Measurements from ENCODE around the gene EMILIN2. TPM values are rescaled to one million over a fixed set of nuclear protein-coding genes. Genes with fewer than 3 reads are reported as not detected.

The EMILIN2 gene
- total RNA-seq, 1 experiment from 2014 or later = 0.07 TPM

DNA sequence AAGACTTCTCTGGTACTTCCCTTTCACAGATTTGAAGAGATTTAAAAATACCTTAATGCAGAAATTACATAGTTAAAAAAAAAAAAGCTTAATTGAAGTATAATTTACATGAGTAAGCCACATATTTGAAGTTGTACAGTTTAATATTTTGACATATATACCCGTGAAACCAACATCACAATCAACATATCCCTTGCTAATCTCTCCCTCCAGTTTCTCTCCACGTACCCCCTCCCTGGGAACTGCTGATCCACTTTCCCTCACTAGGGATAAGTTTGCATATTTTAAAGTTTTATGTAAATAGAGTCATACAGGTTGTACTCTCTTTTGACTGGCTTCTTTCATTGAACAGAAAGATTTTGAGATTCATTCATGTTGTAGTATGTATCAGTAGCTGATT is 22.4 kb downstream of the EMILIN2 start:
- Histone ChIP-seq H3K36me3 (ENCODE audit: low read depth) (no peaks in the 10 kb centered on the region), H3K4me3 (no peak overlapping the region), H3K27me3 (ENCODE audit: insufficient read depth, low read depth) (no peaks in the 10 kb centered on the region), H3F3A (ENCODE audit: insufficient read depth, low read depth) (no peaks in the 10 kb centered on the region), H4K20me1 (ENCODE audit: insufficient read depth) (no peaks in the 10 kb centered on the region), H3K9me2 (ENCODE audit: insufficient read depth) (no peaks in the 10 kb centered on the region), H3K79me2 (ENCODE audit: low read depth) (no peaks in the 10 kb centered on the region), H3K27ac (no peak overlapping the region), H2AFZ (no peak overlapping the region), H3K4me2 (no peak overlapping the region), H3K4me1 (replicated peaks; ENCODE audit: insufficient read depth) (no peaks in the 10 kb centered on the region), H3K9me3 (ENCODE audit: insufficient read depth, low read depth) (no peaks in the 10 kb centered on the region)
- DNase-seq = no peak
- CTCF ChIA-PET = no interaction called here
- BruUV-seq (replicated peaks) = no TSS peak
- POLR2A ChIA-PET (ENCODE audit: unreplicated experiment) = no interaction called here
- TF ChIP-seq EZH2 (IDR thresholded peaks at IDR 0.05; ENCODE audit: low read depth) = no peak
- TF ChIP-seq, protein P1, sequence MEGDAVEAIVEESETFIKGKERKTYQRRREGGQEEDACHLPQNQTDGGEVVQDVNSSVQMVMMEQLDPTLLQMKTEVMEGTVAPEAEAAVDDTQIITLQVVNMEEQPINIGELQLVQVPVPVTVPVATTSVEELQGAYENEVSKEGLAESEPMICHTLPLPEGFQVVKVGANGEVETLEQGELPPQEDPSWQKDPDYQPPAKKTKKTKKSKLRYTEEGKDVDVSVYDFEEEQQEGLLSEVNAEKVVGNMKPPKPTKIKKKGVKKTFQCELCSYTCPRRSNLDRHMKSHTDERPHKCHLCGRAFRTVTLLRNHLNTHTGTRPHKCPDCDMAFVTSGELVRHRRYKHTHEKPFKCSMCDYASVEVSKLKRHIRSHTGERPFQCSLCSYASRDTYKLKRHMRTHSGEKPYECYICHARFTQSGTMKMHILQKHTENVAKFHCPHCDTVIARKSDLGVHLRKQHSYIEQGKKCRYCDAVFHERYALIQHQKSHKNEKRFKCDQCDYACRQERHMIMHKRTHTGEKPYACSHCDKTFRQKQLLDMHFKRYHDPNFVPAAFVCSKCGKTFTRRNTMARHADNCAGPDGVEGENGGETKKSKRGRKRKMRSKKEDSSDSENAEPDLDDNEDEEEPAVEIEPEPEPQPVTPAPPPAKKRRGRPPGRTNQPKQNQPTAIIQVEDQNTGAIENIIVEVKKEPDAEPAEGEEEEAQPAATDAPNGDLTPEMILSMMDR (conservative IDR thresholded peaks at IDR 0.05) = no peak
- intact Hi-C loops (cut with micrococcal nuclease; ENCODE audit: unreplicated experiment) = no loop called here

DNA sequence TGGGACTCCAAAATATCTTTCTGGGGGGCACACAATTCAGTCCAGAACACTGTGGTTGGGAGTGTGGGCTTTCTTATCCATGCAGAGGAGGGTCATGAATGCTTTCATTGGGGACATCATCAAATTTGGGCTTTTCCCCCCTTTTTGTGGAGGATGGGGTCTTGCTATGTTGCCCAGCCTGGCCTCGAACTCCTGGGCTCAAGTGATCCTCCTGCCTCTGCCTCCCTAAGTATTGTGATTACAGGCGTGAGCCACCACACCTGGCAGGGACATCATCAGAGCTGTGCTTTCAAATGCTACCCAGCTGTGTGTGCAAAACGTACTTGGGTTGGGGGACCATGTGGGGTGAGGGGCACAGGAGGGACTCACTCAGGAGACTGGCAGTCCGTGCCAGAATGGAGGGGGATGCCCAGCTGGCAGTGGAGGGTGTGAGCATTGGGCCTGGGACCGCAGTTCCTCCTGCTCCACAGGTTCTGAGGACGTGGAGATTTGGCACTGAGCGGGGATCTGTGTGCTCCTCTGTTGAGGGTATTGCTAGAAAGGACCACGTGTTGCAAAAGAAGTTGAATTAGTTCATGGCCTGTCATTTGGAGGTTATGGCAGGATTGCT is 24.4 kb downstream of the EMILIN2 start:
- POLR2A ChIA-PET (ENCODE audit: unreplicated experiment) = no interaction called here
- H3K4me2 ChIP-seq = no peak overlapping the region
- no peaks in the 10 kb centered on the region for H3K9me3 ChIP-seq (ENCODE audit: insufficient read depth, low read depth)
- H3K36me3 ChIP-seq (ENCODE audit: low read depth) = no peaks in the 10 kb centered on the region
- no peak for DNase-seq
- no peaks in the 10 kb centered on the region for H3K9me2 ChIP-seq (ENCODE audit: insufficient read depth)
- no peaks in the 10 kb centered on the region for H3K4me1 ChIP-seq (replicated peaks; ENCODE audit: insufficient read depth)
- intact Hi-C loops (cut with micrococcal nuclease; ENCODE audit: unreplicated experiment) = no loop called here
- no peaks in the 10 kb centered on the region for H3K79me2 ChIP-seq (ENCODE audit: low read depth)
- CTCF ChIA-PET = no interaction called here
- TF ChIP-seq, protein P1 (conservative IDR thresholded peaks at IDR 0.05) = no peak
- TF ChIP-seq EZH2 (IDR thresholded peaks at IDR 0.05; ENCODE audit: low read depth) = no peak
- no peaks in the 10 kb centered on the region for H4K20me1 ChIP-seq (ENCODE audit: insufficient read depth)
- no peak overlapping the region for H3K4me3 ChIP-seq
- no TSS peak for BruUV-seq (replicated peaks)
- H3K27me3 ChIP-seq (ENCODE audit: insufficient read depth, low read depth) = no peaks in the 10 kb centered on the region
- no peak overlapping the region for H2AFZ ChIP-seq
- no peaks in the 10 kb centered on the region for H3F3A ChIP-seq (ENCODE audit: insufficient read depth, low read depth)
- H3K27ac ChIP-seq = no peak overlapping the region

DNA sequence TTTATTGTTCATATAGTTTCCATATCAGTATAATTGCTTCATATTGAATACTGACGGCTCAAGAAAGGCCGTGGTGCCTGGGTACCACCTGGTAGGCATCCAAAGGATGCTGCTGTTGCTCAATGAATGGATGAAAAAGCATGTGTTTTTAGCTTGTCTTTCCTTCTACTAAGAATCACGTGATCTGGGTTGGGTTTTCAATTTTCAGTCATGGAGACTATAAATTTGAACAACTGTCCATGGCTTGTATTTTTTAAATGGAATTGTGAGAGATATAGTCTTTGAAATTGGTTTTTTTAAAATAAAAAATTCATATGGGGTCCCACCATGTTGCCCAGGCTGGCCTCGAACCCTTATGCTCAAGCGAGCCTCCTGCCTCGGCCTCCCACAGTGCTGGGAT is 25.3 kb downstream of the EMILIN2 start:
- H3K27me3 ChIP-seq (ENCODE audit: insufficient read depth, low read depth) = no peaks in the 10 kb centered on the region
- no peak overlapping the region for H3K4me3 ChIP-seq
- no peak overlapping the region for H2AFZ ChIP-seq
- TF ChIP-seq EZH2 (IDR thresholded peaks at IDR 0.05; ENCODE audit: low read depth) = no peak
- TF ChIP-seq, protein P1 (conservative IDR thresholded peaks at IDR 0.05) = no peak
- intact Hi-C loops (cut with micrococcal nuclease; ENCODE audit: unreplicated experiment) = no loop called here
- H3K27ac ChIP-seq = no peak overlapping the region
- ChIA-PET POLR2A (ENCODE audit: unreplicated experiment) (no interaction called here), CTCF (no interaction called here)
- BruUV-seq (replicated peaks) = no TSS peak
- no peaks in the 10 kb centered on the region for H3K4me1 ChIP-seq (replicated peaks; ENCODE audit: insufficient read depth)
- no peaks in the 10 kb centered on the region for H3K9me3 ChIP-seq (ENCODE audit: insufficient read depth, low read depth)
- DNase-seq = no peak
- no peaks in the 10 kb centered on the region for H3K79me2 ChIP-seq (ENCODE audit: low read depth)
- no peaks in the 10 kb centered on the region for H3K9me2 ChIP-seq (ENCODE audit: insufficient read depth)
- H3F3A ChIP-seq (ENCODE audit: insufficient read depth, low read depth) = no peaks in the 10 kb centered on the region
- no peaks in the 10 kb centered on the region for H4K20me1 ChIP-seq (ENCODE audit: insufficient read depth)
- no peak overlapping the region for H3K4me2 ChIP-seq
- no peaks in the 10 kb centered on the region for H3K36me3 ChIP-seq (ENCODE audit: low read depth)

Measured in PC-9 (cell line).